Osteoblast (primary cell): ENCODE results near the gene GPX5. TPM values are rescaled to one million over a fixed set of nuclear protein-coding genes. Genes with fewer than 3 reads are reported as not detected.

Experiments
- DNase-seq: peaks from one replicate; pipeline ENCODE4 v3.0.0; 2011; ENCODE audit warnings: low spot score, mixed read lengths; ENCODE audit not compliant: insufficient read length; ENCODE audit errors: missing footprints
- H2AFZ ChIP-seq: 2 replicates; pipeline ENCODE4 v1.6.0; 2011; ENCODE audit warnings: mild to moderate bottlenecking, low read length
- H3K27ac ChIP-seq: 2 replicates; pipeline ENCODE4 v1.5.1; 2011; ENCODE audit warnings: mild to moderate bottlenecking, low read depth, low read length, moderate library complexity
- H3K27me3 ChIP-seq: 2 replicates; pipeline ENCODE4 v1.6.0; 2012; ENCODE audit warnings: mild to moderate bottlenecking, control low read depth, inconsistent platforms, low read length, moderate library complexity; ENCODE audit not compliant: insufficient read depth
- H3K36me3 ChIP-seq: 2 replicates; pipeline ENCODE4 v1.5.1; 2011; ENCODE audit warnings: mild to moderate bottlenecking, low read length, control low read depth, moderate library complexity; ENCODE audit not compliant: insufficient read depth
- H3K4me1 ChIP-seq: 2 replicates; pipeline ENCODE4 v1.5.1; 2011; ENCODE audit warnings: mild to moderate bottlenecking, low read length, control low read depth, moderate library complexity; ENCODE audit not compliant: insufficient read depth
- H3K4me2 ChIP-seq: 2 replicates; pipeline ENCODE4 v1.6.0; 2011; ENCODE audit warnings: mild to moderate bottlenecking, low read length; ENCODE audit not compliant: insufficient read depth
- H3K4me3 ChIP-seq: fragments of 200-600 bp; sonication (generic); 3 replicates; pipeline ENCODE4 v1.5.1; 2012; ENCODE audit warnings: mild to moderate bottlenecking, low read length, inconsistent platforms; ENCODE audit not compliant: insufficient read depth
- H3K79me2 ChIP-seq: 2 replicates; pipeline ENCODE4 v1.6.0; 2012; ENCODE audit warnings: mild to moderate bottlenecking, low read length, control low read depth, inconsistent platforms; ENCODE audit not compliant: insufficient read depth
- H3K9me3 ChIP-seq: 2 replicates; pipeline ENCODE4 v1.5.1; 2011; ENCODE audit warnings: low read depth, low read length, control low read depth
- H4K20me1 ChIP-seq: 2 replicates; pipeline ENCODE4 v1.6.0; 2012; ENCODE audit warnings: mild to moderate bottlenecking, low read length, control low read depth; ENCODE audit not compliant: insufficient read depth
- CTCF ChIP-seq: IDR thresholded peaks from 2 replicates; pipeline ENCODE4 v1.5.1; 2011; ENCODE audit warnings: mild to moderate bottlenecking, low read depth, low read length, moderate library complexity; ENCODE audit errors: extremely low read depth
- total RNA-seq: library from RNA; depleted of rRNA; stranded (reverse); fragments of >200 nt; gene quantifications from 2 replicates; pipeline ENCODE4 v1.2.3, GENCODE V29; 2012

The GPX5 gene
- total RNA-seq, 1 donor = not detected

GRCh38 chr6:28517964-28518363, 7.7 kb upstream of the GPX5 start:
- H4K20me1 ChIP-seq = no peaks in the 10 kb centered on the region
- no peaks in the 10 kb centered on the region for H3K36me3 ChIP-seq
- no peak overlapping the region for H3K4me3 ChIP-seq
- H3K79me2 ChIP-seq = no peaks in the 10 kb centered on the region
- no peak for TF ChIP-seq CTCF
- no peaks in the 10 kb centered on the region for H3K9me3 ChIP-seq
- no peak overlapping the region for H3K4me2 ChIP-seq
- DNase-seq = no peak
- no peaks in the 10 kb centered on the region for H3K27me3 ChIP-seq
- H2AFZ ChIP-seq = no peak overlapping the region
- H3K27ac ChIP-seq = no peak overlapping the region
- H3K4me1 ChIP-seq = no peaks in the 10 kb centered on the region

- no peak overlapping the region for H3K4me2 ChIP-seq
- H3K27ac ChIP-seq = no peak overlapping the region
- no peaks in the 10 kb centered on the region for H3K4me1 ChIP-seq
- H3K9me3 ChIP-seq = no peaks in the 10 kb centered on the region
- DNase-seq = no peak
- no peak for TF ChIP-seq CTCF
- no peak overlapping the region for H3K4me3 ChIP-seq
- H2AFZ ChIP-seq = no peak overlapping the region
- H4K20me1 ChIP-seq = no peaks in the 10 kb centered on the region
- no peaks in the 10 kb centered on the region for H3K36me3 ChIP-seq
- H3K27me3 ChIP-seq = no peaks in the 10 kb centered on the region
- H3K79me2 ChIP-seq = no peaks in the 10 kb centered on the region
Observed at GRCh38 chr6:28522594-28523240, 3.0 kb upstream of the GPX5 start.

- Histone ChIP-seq H3K4me3 (no peak overlapping the region), H3K9me3 (no peaks in the 10 kb centered on the region), H3K4me1 (no peaks in the 10 kb centered on the region), H2AFZ (no peak overlapping the region), H3K36me3 (no peaks in the 10 kb centered on the region), H3K27ac (no peak overlapping the region), H3K4me2 (no peak overlapping the region), H3K79me2 (no peaks in the 10 kb centered on the region), H4K20me1 (no peaks in the 10 kb centered on the region), H3K27me3 (no peaks in the 10 kb centered on the region)
- TF ChIP-seq CTCF = no peak
- no peak for DNase-seq
Observed at GRCh38 chr6:28523241-28523622, 2.4 kb upstream of the GPX5 start.

- no peaks in the 10 kb centered on the region for H3K4me1 ChIP-seq
- H3K27ac ChIP-seq = no peak overlapping the region
- no peak for DNase-seq
- H2AFZ ChIP-seq = no peak overlapping the region
- no peaks in the 10 kb centered on the region for H3K36me3 ChIP-seq
- no peak overlapping the region for H3K4me2 ChIP-seq
- H3K27me3 ChIP-seq = no peaks in the 10 kb centered on the region
- no peaks in the 10 kb centered on the region for H3K9me3 ChIP-seq
- no peaks in the 10 kb centered on the region for H4K20me1 ChIP-seq
- H3K79me2 ChIP-seq = no peaks in the 10 kb centered on the region
- no peak overlapping the region for H3K4me3 ChIP-seq
- TF ChIP-seq CTCF = no peak
Observed at GRCh38 chr6:28530777-28531176, 5.1 kb downstream of the GPX5 start.
